Thyroid gland (tissue), 4 donors: ENCODE results near the gene TDRD5.

Source experiments
- POLR2A ChIP-seq, 2 donors: fragments of 450-650 bp; IDR thresholded peaks; one replicate each; pipeline ENCODE4 v1.6.1; 2017; ENCODE audit warnings: antibody characterized with exemption in 2 of 2, mild to moderate bottlenecking in 2 of 2, moderate library complexity in 1 of 2
- TF ChIP-seq, protein P1 (sequence below), 6 experiments: fragments of 200-600 bp in 3 of 6; fragments of 450-650 bp in 3 of 6; sonication (generic) in 3 of 6; IDR thresholded peaks; one replicate each; pipeline ENCODE4 v1.5.1; 2016 to 2019; ENCODE audit warnings: antibody characterized with exemption in 6 of 6, mild to moderate bottlenecking in 2 of 6, inconsistent platforms in 1 of 6, moderate library complexity in 1 of 6

DNA sequence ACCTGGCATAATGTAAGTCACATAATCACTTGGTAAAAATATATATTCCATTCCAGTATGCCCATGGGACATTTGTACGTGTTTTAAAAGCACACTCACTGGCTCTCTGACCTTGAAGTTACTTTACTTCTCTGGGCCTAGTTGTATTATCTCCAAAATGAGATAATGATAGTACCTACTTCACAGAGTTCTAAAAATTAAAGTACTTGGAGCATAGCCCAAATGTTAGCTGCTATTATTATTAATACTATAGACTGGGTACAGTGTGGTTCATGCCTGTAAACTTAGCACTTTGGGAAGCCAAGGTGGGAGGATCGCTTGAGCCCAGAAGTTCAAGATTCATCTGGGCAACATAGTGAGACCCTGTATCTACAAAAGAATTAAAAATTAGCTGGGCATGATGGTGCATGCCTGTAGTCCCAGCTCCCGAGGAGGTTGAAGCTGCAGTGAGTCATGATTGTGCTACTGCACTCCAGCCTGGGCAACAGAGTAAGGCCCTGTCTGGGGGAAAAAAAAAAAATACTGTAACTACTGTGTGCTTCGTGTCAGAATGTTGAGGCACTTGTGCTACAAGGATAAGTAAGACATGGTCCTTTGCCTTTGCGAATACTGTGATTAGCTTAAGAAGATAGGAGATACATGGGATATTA lies 45.7 kb downstream of the TDRD5 start:
- TF ChIP-seq POLR2A (IDR thresholded peaks at IDR 0.05) = no peak
- TF ChIP-seq, protein P1, sequence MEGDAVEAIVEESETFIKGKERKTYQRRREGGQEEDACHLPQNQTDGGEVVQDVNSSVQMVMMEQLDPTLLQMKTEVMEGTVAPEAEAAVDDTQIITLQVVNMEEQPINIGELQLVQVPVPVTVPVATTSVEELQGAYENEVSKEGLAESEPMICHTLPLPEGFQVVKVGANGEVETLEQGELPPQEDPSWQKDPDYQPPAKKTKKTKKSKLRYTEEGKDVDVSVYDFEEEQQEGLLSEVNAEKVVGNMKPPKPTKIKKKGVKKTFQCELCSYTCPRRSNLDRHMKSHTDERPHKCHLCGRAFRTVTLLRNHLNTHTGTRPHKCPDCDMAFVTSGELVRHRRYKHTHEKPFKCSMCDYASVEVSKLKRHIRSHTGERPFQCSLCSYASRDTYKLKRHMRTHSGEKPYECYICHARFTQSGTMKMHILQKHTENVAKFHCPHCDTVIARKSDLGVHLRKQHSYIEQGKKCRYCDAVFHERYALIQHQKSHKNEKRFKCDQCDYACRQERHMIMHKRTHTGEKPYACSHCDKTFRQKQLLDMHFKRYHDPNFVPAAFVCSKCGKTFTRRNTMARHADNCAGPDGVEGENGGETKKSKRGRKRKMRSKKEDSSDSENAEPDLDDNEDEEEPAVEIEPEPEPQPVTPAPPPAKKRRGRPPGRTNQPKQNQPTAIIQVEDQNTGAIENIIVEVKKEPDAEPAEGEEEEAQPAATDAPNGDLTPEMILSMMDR (IDR thresholded peaks at IDR 0.05) = no peak
